Gastroesophageal sphincter (tissue), 4 donors: ENCODE measurements around the gene MYBPC1. TPM values are rescaled to one million over a fixed set of nuclear protein-coding genes. Genes with fewer than 3 reads are reported as not detected.

Source experiments
- ATAC-seq: fragments of 150-250 bp; one replicate; pipeline ENCODE4 v1.9.1; 2016; ENCODE audit warnings: mild to moderate bottlenecking, moderate library complexity
- H3K27ac ChIP-seq, 4 donors: fragments of 200-600 bp; sonication (generic) in 3 of 4; 1 replicate in 3 of 4; 2 replicates in 1 of 4; pipeline ENCODE4 v1.5.1; 2016 to 2019
- H3K27me3 ChIP-seq: fragments of 200-600 bp; sonication (generic); one replicate; pipeline ENCODE4 v1.5.1; 2019
- H3K36me3 ChIP-seq, 2 donors: fragments of 200-600 bp; sonication (generic); one replicate each; pipeline ENCODE4 v1.5.1; 2019; ENCODE audit warnings: control low read depth in 1 of 2
- H3K4me1 ChIP-seq, 3 donors: fragments of 200-600 bp; sonication (generic); 1 replicate in 2 of 3; 2 replicates in 1 of 3; pipeline ENCODE4 v1.5.1; 2016 to 2019; ENCODE audit warnings: control low read depth in 2 of 3
- H3K4me3 ChIP-seq, 2 donors: fragments of 200-600 bp; sonication (generic); one replicate each; pipeline ENCODE4 v1.5.1; 2019; ENCODE audit warnings: mild to moderate bottlenecking in 1 of 2, moderate library complexity in 1 of 2
- H3K9me3 ChIP-seq, 3 donors: fragments of 200-600 bp; sonication (generic); one replicate each; pipeline ENCODE4 v1.5.1; 2017 to 2019; ENCODE audit warnings: control low read depth in 2 of 3
- EP300 ChIP-seq: sonication (generic); formaldehyde crosslinking; IDR thresholded peaks from one replicate; pipeline ENCODE4 v1.6.1; 2017; ENCODE audit warnings: antibody characterized with exemption, mild to moderate bottlenecking
- POLR2A ChIP-seq, 2 donors: fragments of 450-650 bp; IDR thresholded peaks; one replicate each; pipeline ENCODE4 v1.6.1; 2017; ENCODE audit warnings: antibody characterized with exemption in 2 of 2, mild to moderate bottlenecking in 2 of 2, moderate library complexity in 1 of 2
- POLR2AphosphoS5 ChIP-seq: sonication (generic); formaldehyde crosslinking; IDR thresholded peaks from one replicate; pipeline ENCODE4 v1.6.1; 2017; ENCODE audit warnings: antibody characterized with exemption
- WGBS, 2 donors: methylation state at CpG; one replicate each; pipeline ENCODE4 v1.1.5; 2018; ENCODE audit warnings: low coverage in 1 of 2; 5-methylcytosine and 5-hydroxymethylcytosine counted together
- total RNA-seq, 4 donors: library from RNA; depleted of rRNA; stranded (reverse); fragments of >200 nt; gene quantifications; one replicate each; pipeline ENCODE4 v1.1.0, GENCODE V29; 2016
- TF ChIP-seq, protein P1 (sequence below), 4 experiments: fragments of 200-600 bp in 2 of 4; fragments of 450-650 bp in 2 of 4; sonication (generic) in 1 of 4; IDR thresholded peaks; one replicate each; pipeline ENCODE4 v1.5.1; 2017 to 2019; ENCODE audit warnings: antibody characterized with exemption in 4 of 4, mild to moderate bottlenecking in 2 of 4, moderate library complexity in 2 of 4

MYBPC1 gene
- total RNA-seq, 4 donors from 2014 or later = 0.15 TPM; not detected in 3

DNA sequence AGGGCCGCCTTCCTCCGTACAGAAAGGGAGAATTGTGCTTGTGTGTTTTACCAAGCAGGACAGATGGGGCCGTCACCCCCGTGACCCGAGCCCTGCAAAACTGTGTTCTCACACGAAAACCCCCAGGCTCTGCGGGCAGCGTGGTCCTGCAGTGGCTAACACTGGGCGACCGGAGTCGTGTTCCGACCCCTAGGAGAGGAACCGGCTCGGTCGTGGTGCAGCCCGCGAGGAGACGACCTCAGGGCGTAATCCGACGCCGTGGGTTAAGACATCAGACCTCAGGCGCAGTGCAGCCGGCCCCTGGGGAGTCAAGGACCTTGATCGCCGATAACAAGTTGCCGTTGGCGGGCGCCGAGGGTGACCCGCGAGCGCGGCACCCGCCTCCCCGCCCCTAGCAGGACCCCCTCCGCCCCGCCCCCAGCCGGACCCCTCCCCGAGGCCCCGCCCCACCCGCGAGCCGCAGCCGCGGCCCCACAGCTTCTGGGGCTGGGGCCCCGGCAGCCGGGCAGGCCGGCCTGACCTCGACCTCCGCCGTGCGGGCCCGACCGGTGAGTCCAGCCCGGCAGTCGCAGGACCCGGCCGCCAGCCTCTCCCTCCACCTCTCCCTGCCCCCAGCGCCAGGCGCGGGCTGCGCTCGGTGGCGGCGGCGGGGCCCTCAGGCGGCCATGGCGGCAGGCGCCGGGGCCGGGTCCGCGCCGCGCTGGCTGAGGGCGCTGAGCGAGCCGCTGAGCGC lies 102.6 kb downstream of the MYBPC1 start, which contains the start of gene CHPT1:
CHPT1 (plus strand) TSS at position 444 of the 733 bp plus-strand sequence; CDS start at position 666, 222 bp downstream.
- TF ChIP-seq EP300 (no peak), POLR2A (IDR thresholded peaks at IDR 0.05) (peak in 1 of 2 donors; percentile 66), POLR2AphosphoS5 (peak; percentile 39)
- TF ChIP-seq, protein P1, sequence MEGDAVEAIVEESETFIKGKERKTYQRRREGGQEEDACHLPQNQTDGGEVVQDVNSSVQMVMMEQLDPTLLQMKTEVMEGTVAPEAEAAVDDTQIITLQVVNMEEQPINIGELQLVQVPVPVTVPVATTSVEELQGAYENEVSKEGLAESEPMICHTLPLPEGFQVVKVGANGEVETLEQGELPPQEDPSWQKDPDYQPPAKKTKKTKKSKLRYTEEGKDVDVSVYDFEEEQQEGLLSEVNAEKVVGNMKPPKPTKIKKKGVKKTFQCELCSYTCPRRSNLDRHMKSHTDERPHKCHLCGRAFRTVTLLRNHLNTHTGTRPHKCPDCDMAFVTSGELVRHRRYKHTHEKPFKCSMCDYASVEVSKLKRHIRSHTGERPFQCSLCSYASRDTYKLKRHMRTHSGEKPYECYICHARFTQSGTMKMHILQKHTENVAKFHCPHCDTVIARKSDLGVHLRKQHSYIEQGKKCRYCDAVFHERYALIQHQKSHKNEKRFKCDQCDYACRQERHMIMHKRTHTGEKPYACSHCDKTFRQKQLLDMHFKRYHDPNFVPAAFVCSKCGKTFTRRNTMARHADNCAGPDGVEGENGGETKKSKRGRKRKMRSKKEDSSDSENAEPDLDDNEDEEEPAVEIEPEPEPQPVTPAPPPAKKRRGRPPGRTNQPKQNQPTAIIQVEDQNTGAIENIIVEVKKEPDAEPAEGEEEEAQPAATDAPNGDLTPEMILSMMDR (IDR thresholded peaks at IDR 0.05) = peak in 1 of 4 experiments; percentile 6
- ATAC-seq = peak; percentile 67
- 0% methylated on average over 2 of the region's 80 CpGs; no CpG with 5 or more reads in 1 of the 2 donors for WGBS, 2 donors
- Histone ChIP-seq H3K4me1 (peaks cover 6 to 56% (median 23%) of the 10 kb centered on the region in 3 donors), H3K9me3 (no peaks in the 10 kb centered on the region), H3K27ac (peak within 1 kb of the TSS; percentile 77 to 97 (median 96)), H3K27me3 (no peaks in the 10 kb centered on the region), H3K36me3 (no peaks in the 10 kb centered on the region), H3K4me3 (peak within 1 kb of the TSS; percentile 74 to 75)

GRCh38 chr12:101697930-101698799 lies 103.4 kb downstream of the MYBPC1 start:
- peaks cover 6 to 64% (median 26%) of the 10 kb centered on the region in 3 donors for H3K4me1 ChIP-seq

GRCh38 chr12:101698800-101699347 lies 104.1 kb downstream of the MYBPC1 start:
- Histone ChIP-seq H3K4me1 (peaks cover 6 to 70% (median 30%) of the 10 kb centered on the region in 3 donors), H3K36me3 (no peaks in the 10 kb centered on the region), H3K27me3 (no peaks in the 10 kb centered on the region), H3K27ac (peak overlapping the region; percentile 77 to 97 (median 96)), H3K4me3 (peak overlapping the region; percentile 74 to 75), H3K9me3 (no peaks in the 10 kb centered on the region)
- no peak for ATAC-seq
- WGBS, 2 donors = 79% methylated on average over 9 of the region's 12 CpGs; no CpG with 5 or more reads in 1 of the 2 donors
- TF ChIP-seq, protein P1 (IDR thresholded peaks at IDR 0.05) = peak in 1 of 4 experiments; percentile 33
- no peak for TF ChIP-seq POLR2AphosphoS5

More at GRCh38 chr12:101697930-101698799, 103.4 kb downstream of the MYBPC1 start:
- Histone ChIP-seq H3K36me3 (no peaks in the 10 kb centered on the region), H3K27ac (peak overlapping the region; percentile 77 to 97 (median 96)), H3K9me3 (no peaks in the 10 kb centered on the region), H3K4me3 (peak overlapping the region; percentile 74 to 75), H3K27me3 (no peaks in the 10 kb centered on the region)
- peak in 1 of 2 donors; percentile 45 for TF ChIP-seq POLR2A (IDR thresholded peaks at IDR 0.05)
- TF ChIP-seq, protein P1 (IDR thresholded peaks at IDR 0.05) = no peak
- peak; percentile 8 for TF ChIP-seq POLR2AphosphoS5
- 0% methylated on average over 5 to 8 of the region's 67 CpGs for WGBS, 2 donors
- peak; percentile 78 for ATAC-seq

DNA sequence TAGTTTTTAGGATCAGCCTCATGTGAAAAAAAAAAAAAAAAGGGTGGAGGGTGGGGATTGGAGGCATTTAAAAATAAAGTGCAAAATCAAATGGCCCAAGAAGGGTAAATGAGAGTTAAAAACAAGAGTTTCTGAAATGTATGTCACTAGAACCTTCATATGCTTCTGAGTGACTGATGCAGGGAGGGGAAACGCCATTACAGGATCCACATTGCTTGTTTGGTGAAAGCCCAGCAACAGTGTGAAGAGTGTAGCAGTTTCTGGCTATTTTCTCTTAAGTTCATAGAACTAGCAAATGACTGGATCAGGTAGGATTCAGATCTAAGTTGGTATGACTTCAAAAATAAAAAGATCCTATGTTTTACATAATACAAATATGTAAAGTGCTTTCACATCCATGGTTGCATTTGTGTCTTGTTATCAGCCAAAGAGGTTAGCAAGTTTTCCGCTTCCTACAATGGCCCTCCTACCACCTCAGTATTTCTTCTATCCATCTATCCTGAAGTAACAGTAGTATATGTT lies 105.6 kb downstream of the MYBPC1 start:
- Histone ChIP-seq H3K9me3 (no peaks in the 10 kb centered on the region), H3K27ac (peak overlapping the region in 3 of 4 donors; percentile 12 to 96 (median 49)), H3K4me1 (peaks cover 6 to 69% (median 30%) of the 10 kb centered on the region in 3 donors), H3K4me3 (peak overlapping the region in 1 of 2 donors; percentile 75), H3K36me3 (no peaks in the 10 kb centered on the region), H3K27me3 (no peaks in the 10 kb centered on the region)
- TF ChIP-seq EP300 (no peak), POLR2AphosphoS5 (no peak), POLR2A (IDR thresholded peaks at IDR 0.05) (no peak)
- TF ChIP-seq, protein P1 (IDR thresholded peaks at IDR 0.05) = no peak
- 87 to 93% methylated on average over 2 of the region's 2 CpGs for WGBS, 2 donors
- ATAC-seq = no peak
